ENCODE data around the gene FCHSD1. TPM values are rescaled to one million over a fixed set of nuclear protein-coding genes. Genes with fewer than 3 reads are reported as not detected.

The FCHSD1 gene
- total RNA-seq, 1 experiment from 2014 or later: 37.2 TPM

DNA sequence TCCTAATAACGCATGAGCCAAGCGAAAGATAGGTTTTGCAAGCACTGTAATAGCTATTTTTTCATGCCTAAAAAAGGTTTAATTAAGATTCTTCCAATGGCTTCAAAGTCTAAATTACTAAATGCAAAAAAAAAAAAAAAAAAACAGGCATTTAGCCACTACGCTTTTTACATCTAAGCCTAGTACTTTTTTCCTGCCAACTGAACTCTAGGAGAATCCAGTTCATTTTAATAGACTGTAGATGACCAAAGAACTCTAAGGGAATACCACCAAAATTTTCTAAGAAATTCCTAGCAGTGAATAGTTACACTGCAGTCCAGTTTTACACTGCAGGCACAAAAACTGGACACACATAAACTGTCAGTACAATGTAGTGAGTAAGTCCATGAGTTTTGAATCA, 42.2 kb downstream of the FCHSD1 start:
- H4K20me1 ChIP-seq (ENCODE audit: insufficient read depth): peaks cover 6% of the 10 kb centered on the region; the same call in 1 of the 2 replicates
- no peaks in the 10 kb centered on the region for H3K9me2 ChIP-seq (ENCODE audit: insufficient read depth)
- ChIA-PET RAD21 (ENCODE audit: low non-redundant PET in 1 of 2, low total read pairs in 2 of 2, uncharacterized antibody in 2 of 2, unreplicated experiment in 2 of 2) (no interaction called here), CTCF (interaction anchor here (0.9 to 1.3 kb wide), 3 partner anchors 10 to 16 kb away, joined by 3 to 5 read pairs (median 4); partner anchors contain the start of gene DIAPH1), POLR2A (no interaction called here)
- no peak overlapping the region for H3K27ac ChIP-seq (ENCODE audit: low read depth, low read length)
- intact Hi-C loops (cut with micrococcal nuclease): no loop called here
- H2AFZ ChIP-seq (ENCODE audit: low read depth, low read length, poor library complexity, severe bottlenecking): no peak overlapping the region
- no peak for TF ChIP-seq ZFX (IDR thresholded peaks at IDR 0.05)
- H3K79me2 ChIP-seq (ENCODE audit: insufficient read depth, low read length): peaks cover 98% of the 10 kb centered on the region
- no peak overlapping the region for H3K9ac ChIP-seq (ENCODE audit: low read length)
- ATAC-seq (no peak), DNase-seq (ENCODE audit: low read depth, low spot score) (no peak)
- H3K9me3 ChIP-seq (ENCODE audit: control insufficient read depth in 1 of 2, insufficient read depth in 1 of 2, low read depth in 1 of 2, low read length in 2 of 2): no peaks in the 10 kb centered on the region
- H3K36me3 ChIP-seq (ENCODE audit: control insufficient read depth in 1 of 2, insufficient read depth in 2 of 2, low read length in 2 of 2): no peaks in the 10 kb centered on the region
- H3K4me2 ChIP-seq (ENCODE audit: low read length): no peak overlapping the region
- H3K4me3 ChIP-seq (replicated peaks in 1 of 2; ENCODE audit: low read depth in 1 of 2, low read length in 2 of 2): no peak overlapping the region
- BruUV-seq (replicated peaks): no TSS peak
- H3K27me3 ChIP-seq (ENCODE audit: insufficient read depth, low read length): no peaks in the 10 kb centered on the region
- peaks cover 10 to 20% of the 10 kb centered on the region in 2 experiments for H3K4me1 ChIP-seq (ENCODE audit: control insufficient read depth in 1 of 2, insufficient read depth in 2 of 2, low read length in 2 of 2)

- ChIA-PET POLR2A (no interaction called here), RAD21 (ENCODE audit: low non-redundant PET in 1 of 2, low total read pairs in 2 of 2, uncharacterized antibody in 2 of 2, unreplicated experiment in 2 of 2) (no interaction called here), CTCF (interaction anchor here (0.9 to 1.3 kb wide), 2 partner anchors 10 to 15 kb away, joined by 4 to 5 read pairs; partner anchors contain the start of gene DIAPH1)
- Histone ChIP-seq H3K36me3 (ENCODE audit: control insufficient read depth in 1 of 2, insufficient read depth in 2 of 2, low read length in 2 of 2) (no peaks in the 10 kb centered on the region), H3K79me2 (ENCODE audit: insufficient read depth, low read length) (peaks cover 98% of the 10 kb centered on the region), H2AFZ (ENCODE audit: low read depth, low read length, poor library complexity, severe bottlenecking) (no peak overlapping the region), H3K27me3 (ENCODE audit: insufficient read depth, low read length) (no peaks in the 10 kb centered on the region), H3K4me2 (ENCODE audit: low read length) (no peak overlapping the region), H3K9me3 (ENCODE audit: control insufficient read depth in 1 of 2, insufficient read depth in 1 of 2, low read depth in 1 of 2, low read length in 2 of 2) (no peaks in the 10 kb centered on the region), H3K9ac (ENCODE audit: low read length) (no peak overlapping the region), H3K9me2 (ENCODE audit: insufficient read depth) (no peaks in the 10 kb centered on the region), H3K4me1 (ENCODE audit: control insufficient read depth in 1 of 2, insufficient read depth in 2 of 2, low read length in 2 of 2) (peaks cover 11 to 25% of the 10 kb centered on the region in 2 experiments), H3K4me3 (replicated peaks in 1 of 2; ENCODE audit: low read depth in 1 of 2, low read length in 2 of 2) (no peak overlapping the region), H3K27ac (ENCODE audit: low read depth, low read length) (no peak overlapping the region), H4K20me1 (ENCODE audit: insufficient read depth) (peaks cover 6% of the 10 kb centered on the region; the same call in 1 of the 2 replicates)
- BruUV-seq (replicated peaks): no TSS peak
- ATAC-seq (no peak), DNase-seq (ENCODE audit: low read depth, low spot score) (no peak)
- TF ChIP-seq EZH2 (IDR thresholded peaks at IDR 0.05) (no peak), CBX3 (IDR thresholded peaks at IDR 0.05; ENCODE audit: low read depth) (no peak), SIN3A (IDR thresholded peaks at IDR 0.05; ENCODE audit: low read depth) (no peak)
- intact Hi-C loops (cut with micrococcal nuclease): no loop called here
Measured at GRCh38 chr5:141608557-141608956, 42.7 kb downstream of the FCHSD1 start.
